SK-N-SH treated with all-trans-retinoic acid at 6 μM for 48 hours (cell line): ENCODE data around the gene ZSCAN25.

Experiments used
- ARNTL ChIP-seq: fragments of 450-650 bp; formaldehyde crosslinking; IDR thresholded peaks from 2 replicates; pipeline ENCODE4 v1.5.0; 2020; ENCODE audit warnings: low read depth, mild to moderate bottlenecking, moderate library complexity, borderline replicate concordance
- BACH2 ChIP-seq: fragments of 250-450 bp; sonication (Bioruptor Pico); IDR thresholded peaks from 2 replicates; pipeline ENCODE4 v1.9.0; 2021; ENCODE audit warnings: mild to moderate bottlenecking, borderline replicate concordance
- CSDC2 ChIP-seq: fragments of 250-450 bp; sonication (Bioruptor Pico); IDR thresholded peaks from 2 replicates; pipeline ENCODE4 v1.5.0; 2020; ENCODE audit warnings: mild to moderate bottlenecking, moderate library complexity
- ESRRG ChIP-seq: fragments of 250-450 bp; sonication (Bioruptor Pico); IDR thresholded peaks from 2 replicates; pipeline ENCODE4 v1.6.1; 2021; ENCODE audit warnings: mild to moderate bottlenecking
- PPARA ChIP-seq: fragments of 250-450 bp; sonication (Bioruptor Pico); IDR thresholded peaks from 2 replicates; pipeline ENCODE4 v1.5.0; 2020; ENCODE audit warnings: mild to moderate bottlenecking, borderline replicate concordance
- SNAI2 ChIP-seq: fragments of 250-450 bp; sonication (Bioruptor Pico); IDR thresholded peaks from 2 replicates; pipeline ENCODE4 v1.5.0; 2020; ENCODE audit warnings: mild to moderate bottlenecking, moderate library complexity
- ZFP3 ChIP-seq: fragments of 250-450 bp; sonication (Bioruptor Pico); IDR thresholded peaks from 2 replicates; pipeline ENCODE4 v1.5.0; 2020; ENCODE audit warnings: mild to moderate bottlenecking, moderate library complexity
- ZFP30 ChIP-seq: fragments of 450-650 bp; formaldehyde crosslinking; IDR thresholded peaks from 2 replicates; pipeline ENCODE4 v1.5.0; 2022; ENCODE audit warnings: mild to moderate bottlenecking, moderate library complexity
- ZNF70 ChIP-seq: fragments of 450-650 bp; formaldehyde crosslinking; IDR thresholded peaks from 2 replicates; pipeline ENCODE4 v1.5.0; 2020; ENCODE audit warnings: mild to moderate bottlenecking, moderate library complexity
- ZNF8 ChIP-seq: fragments of 450-650 bp; formaldehyde crosslinking; IDR thresholded peaks from 2 replicates; pipeline ENCODE4 v1.5.0; 2020; ENCODE audit warnings: mild to moderate bottlenecking, moderate library complexity
- TF ChIP-seq, protein P1 (sequence below): fragments of 250-450 bp; sonication (Bioruptor Pico); IDR thresholded peaks from 2 replicates; pipeline ENCODE4 v1.5.1; 2021; ENCODE audit warnings: mild to moderate bottlenecking, moderate library complexity
- TF ChIP-seq, protein P2 (sequence below): fragments of 250-450 bp; sonication (Bioruptor Pico); IDR thresholded peaks from 2 replicates; pipeline ENCODE4 v1.5.1; 2020; ENCODE audit warnings: low read depth, mild to moderate bottlenecking, moderate library complexity
- TF ChIP-seq, protein P3 (sequence below): fragments of 250-450 bp; sonication (Bioruptor Pico); IDR thresholded peaks from 2 replicates; pipeline ENCODE4 v1.8.0; 2020; ENCODE audit warnings: mild to moderate bottlenecking, moderate library complexity, borderline replicate concordance

DNA sequence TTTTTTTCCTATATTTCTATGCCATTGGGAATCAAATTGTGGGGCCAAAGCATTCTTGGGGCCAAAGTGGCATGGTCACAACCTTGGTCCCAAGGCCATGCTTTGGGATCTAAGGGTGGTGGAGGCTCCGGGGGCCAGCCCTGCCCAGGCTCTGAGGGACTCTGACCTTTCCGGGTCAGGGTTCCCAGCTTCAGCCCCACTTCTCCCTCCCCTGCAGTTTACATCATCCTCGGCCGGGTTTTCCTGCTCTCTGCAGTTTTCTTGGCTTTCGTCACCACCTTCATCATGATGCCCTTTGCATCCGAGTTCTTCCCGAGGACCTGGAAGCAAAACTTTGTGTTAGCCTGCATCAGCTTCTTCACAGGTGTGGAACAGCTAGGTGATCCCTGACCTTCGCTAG lies 10.2 kb upstream of the ZSCAN25 start:
- TF ChIP-seq, protein P1, sequence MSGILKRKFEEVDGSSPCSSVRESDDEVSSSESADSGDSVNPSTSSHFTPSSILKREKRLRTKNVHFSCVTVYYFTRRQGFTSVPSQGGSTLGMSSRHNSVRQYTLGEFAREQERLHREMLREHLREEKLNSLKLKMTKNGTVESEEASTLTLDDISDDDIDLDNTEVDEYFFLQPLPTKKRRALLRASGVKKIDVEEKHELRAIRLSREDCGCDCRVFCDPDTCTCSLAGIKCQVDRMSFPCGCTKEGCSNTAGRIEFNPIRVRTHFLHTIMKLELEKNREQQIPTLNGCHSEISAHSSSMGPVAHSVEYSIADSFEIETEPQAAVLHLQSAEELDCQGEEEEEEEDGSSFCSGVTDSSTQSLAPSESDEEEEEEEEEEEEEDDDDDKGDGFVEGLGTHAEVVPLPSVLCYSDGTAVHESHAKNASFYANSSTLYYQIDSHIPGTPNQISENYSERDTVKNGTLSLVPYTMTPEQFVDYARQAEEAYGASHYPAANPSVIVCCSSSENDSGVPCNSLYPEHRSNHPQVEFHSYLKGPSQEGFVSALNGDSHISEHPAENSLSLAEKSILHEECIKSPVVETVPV (CRISPR knock-in tag), result no peak
- TF ChIP-seq ESRRG (CRISPR knock-in tag), result no peak
- TF ChIP-seq, protein P2, sequence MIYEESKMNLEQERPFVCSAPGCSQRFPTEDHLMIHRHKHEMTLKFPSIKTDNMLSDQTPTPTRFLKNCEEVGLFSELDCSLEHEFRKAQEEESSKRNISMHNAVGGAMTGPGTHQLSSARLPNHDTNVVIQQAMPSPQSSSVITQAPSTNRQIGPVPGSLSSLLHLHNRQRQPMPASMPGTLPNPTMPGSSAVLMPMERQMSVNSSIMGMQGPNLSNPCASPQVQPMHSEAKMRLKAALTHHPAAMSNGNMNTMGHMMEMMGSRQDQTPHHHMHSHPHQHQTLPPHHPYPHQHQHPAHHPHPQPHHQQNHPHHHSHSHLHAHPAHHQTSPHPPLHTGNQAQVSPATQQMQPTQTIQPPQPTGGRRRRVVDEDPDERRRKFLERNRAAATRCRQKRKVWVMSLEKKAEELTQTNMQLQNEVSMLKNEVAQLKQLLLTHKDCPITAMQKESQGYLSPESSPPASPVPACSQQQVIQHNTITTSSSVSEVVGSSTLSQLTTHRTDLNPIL (CRISPR knock-in tag), result no peak
- no peak for TF ChIP-seq PPARA (CRISPR knock-in tag)
- no peak for TF ChIP-seq ZNF70
- no peak for TF ChIP-seq CSDC2
- no peak for TF ChIP-seq ARNTL (CRISPR knock-in tag)
- no peak for TF ChIP-seq ZFP3
- TF ChIP-seq, protein P3, sequence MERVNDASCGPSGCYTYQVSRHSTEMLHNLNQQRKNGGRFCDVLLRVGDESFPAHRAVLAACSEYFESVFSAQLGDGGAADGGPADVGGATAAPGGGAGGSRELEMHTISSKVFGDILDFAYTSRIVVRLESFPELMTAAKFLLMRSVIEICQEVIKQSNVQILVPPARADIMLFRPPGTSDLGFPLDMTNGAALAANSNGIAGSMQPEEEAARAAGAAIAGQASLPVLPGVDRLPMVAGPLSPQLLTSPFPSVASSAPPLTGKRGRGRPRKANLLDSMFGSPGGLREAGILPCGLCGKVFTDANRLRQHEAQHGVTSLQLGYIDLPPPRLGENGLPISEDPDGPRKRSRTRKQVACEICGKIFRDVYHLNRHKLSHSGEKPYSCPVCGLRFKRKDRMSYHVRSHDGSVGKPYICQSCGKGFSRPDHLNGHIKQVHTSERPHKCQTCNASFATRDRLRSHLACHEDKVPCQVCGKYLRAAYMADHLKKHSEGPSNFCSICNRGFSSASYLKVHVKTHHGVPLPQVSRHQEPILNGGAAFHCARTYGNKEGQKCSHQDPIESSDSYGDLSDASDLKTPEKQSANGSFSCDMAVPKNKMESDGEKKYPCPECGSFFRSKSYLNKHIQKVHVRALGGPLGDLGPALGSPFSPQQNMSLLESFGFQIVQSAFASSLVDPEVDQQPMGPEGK (CRISPR knock-in tag), result no peak
- no peak for TF ChIP-seq ZFP30 (CRISPR knock-in tag)
- TF ChIP-seq ZNF8, result no peak
- no peak for TF ChIP-seq BACH2
- no peak for TF ChIP-seq SNAI2
